Naive thymus-derived CD8-positive, alpha-beta T cell (primary cell): ENCODE measurements around the gene F12. TPM values are rescaled to one million over a fixed set of nuclear protein-coding genes. Genes with fewer than 3 reads are reported as not detected.
"Not testable (repeated sequence)": the region's sequence is repeated elsewhere in the genome, so short reads cannot be mapped to it uniquely, and the experiment has no call there.

Experiments used
- ATAC-seq, 2 donors: fragments of 150-1000 bp; cut with Tn5 transposase in 1 of 2; sonication (Bioruptor Pico), chemical (Tn5 transposase) in 1 of 2; 1 replicate in 1 of 2; 2 replicates in 1 of 2; pipeline ENCODE4 v1.10.0; 2021; ENCODE audit warnings: mild to moderate bottlenecking in 2 of 2, moderate library complexity in 2 of 2
- POLR2A ChIA-PET: fragments of 350-600 bp; sonication (Branson Sonifier 250); formaldehyde crosslinking; loops from one replicate; lab custom pipeline; 2021; ENCODE audit warnings: antibody characterized with exemption; lab: Charles Lee
- DNase-seq, 10 donors: peaks; one replicate each; pipeline versions ENCODE4 v3.0.0 to v3.0.0-alpha.2; 2020 to 2022
- H3K27ac Mint-ChIP-seq, 10 donors: one replicate each; pipeline ENCODE4 v1.8.0; 2020 to 2022; ENCODE audit warnings: mild to moderate bottlenecking in 10 of 10, mixed read lengths in 10 of 10, moderate library complexity in 4 of 10, inconsistent platforms in 1 of 10
- H3K27me3 Mint-ChIP-seq, 5 donors: one replicate each; pipeline ENCODE4 v1.8.0; 2021 to 2022; ENCODE audit warnings: mixed read lengths in 5 of 5
- H3K36me3 Mint-ChIP-seq, 3 donors: one replicate each; pipeline ENCODE4 v1.8.0; 2020 to 2022; ENCODE audit warnings: mixed read lengths in 3 of 3, mild to moderate bottlenecking in 2 of 3, inconsistent platforms in 1 of 3
- H3K4me1 Mint-ChIP-seq, 4 donors: one replicate each; pipeline ENCODE4 v1.8.0; 2021 to 2022; ENCODE audit warnings: mixed read lengths in 4 of 4
- H3K4me3 Mint-ChIP-seq, 10 donors: one replicate each; pipeline ENCODE4 v1.8.0; 2020 to 2022; ENCODE audit warnings: mild to moderate bottlenecking in 10 of 10, mixed read lengths in 10 of 10, moderate library complexity in 6 of 10, inconsistent platforms in 1 of 10
- H3K9me3 Mint-ChIP-seq, 9 donors: one replicate each; pipeline ENCODE4 v1.8.0; 2020 to 2022; ENCODE audit warnings: mixed read lengths in 9 of 9, mild to moderate bottlenecking in 3 of 9, inconsistent platforms in 1 of 9, moderate library complexity in 1 of 9
- polyA plus RNA-seq, 3 donors: library from polyadenylated mRNA; unstranded; fragments of 300-500 nt; fragmentation: Illumina TruSeq; gene quantifications; one replicate each; pipeline ENCODE4 v1.2.3, GENCODE V29; 2021
- total RNA-seq, 8 experiments: library from RNA in 2 of 8; stranded (reverse) in 2 of 8; gene quantifications; one replicate each; pipeline ENCODE4 v1.2.3 and lab custom pipeline; 2021 to 2026

Gene F12
- total and polyA plus RNA-seq, 5 experiments from 2014 or later = 0.21 to 0.26 (median 0.25) TPM; not detected in 2

DNA sequence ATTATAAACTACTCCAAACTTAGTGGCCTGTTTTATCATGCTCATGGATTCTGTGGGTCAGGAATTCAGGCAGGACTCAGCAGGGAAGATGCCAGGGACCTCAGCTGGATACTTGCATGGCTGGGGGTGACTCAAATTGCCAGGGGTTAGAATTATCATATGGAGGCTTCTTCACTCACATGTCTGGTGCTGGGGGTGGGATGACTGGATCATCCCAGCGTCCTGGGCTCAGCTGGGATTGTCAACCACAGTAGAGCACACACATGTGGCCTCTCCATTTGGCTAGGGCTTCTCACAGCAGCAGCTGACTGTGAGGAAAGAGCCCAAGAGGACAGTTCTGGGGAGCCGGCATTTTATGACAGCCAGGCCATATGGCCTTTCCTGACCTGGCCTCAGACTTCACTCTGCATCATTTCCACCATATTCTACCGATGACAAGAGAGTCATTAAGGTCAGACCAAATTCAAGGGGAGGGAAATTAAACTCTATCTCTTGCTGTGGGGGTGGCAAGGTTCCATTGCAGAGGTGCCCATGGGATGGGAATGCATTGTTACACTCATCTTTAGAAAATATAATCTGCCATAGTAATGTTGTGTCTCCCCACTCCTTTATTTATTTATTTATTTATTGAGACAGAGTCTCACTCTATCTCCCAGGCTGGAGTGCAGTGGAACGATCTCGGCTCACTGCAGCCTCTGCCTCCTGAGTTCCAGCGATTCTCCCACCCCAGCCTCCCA, 11.9 kb upstream of the F12 start:
- no peak for DNase-seq
- no peak for ATAC-seq
- Mint-ChIP-seq H3K4me3 (no peak overlapping the region), H3K9me3 (no peaks in the 10 kb centered on the region), H3K4me1 (peaks cover 7 to 26% (median 21%) of the 10 kb centered on the region in 4 donors), H3K27ac (peak overlapping the region in 1 of 10 donors; percentile 18), H3K27me3 (no peaks in the 10 kb centered on the region), H3K36me3 (no peaks in the 10 kb centered on the region)
- POLR2A ChIA-PET = interaction anchor here (13.6 to 34.6 kb wide), 2 partner anchors 15 to 27 kb away, joined by 285 to 1530 read pairs; partner anchors contain the start of genes F12 and PRR7

DNA sequence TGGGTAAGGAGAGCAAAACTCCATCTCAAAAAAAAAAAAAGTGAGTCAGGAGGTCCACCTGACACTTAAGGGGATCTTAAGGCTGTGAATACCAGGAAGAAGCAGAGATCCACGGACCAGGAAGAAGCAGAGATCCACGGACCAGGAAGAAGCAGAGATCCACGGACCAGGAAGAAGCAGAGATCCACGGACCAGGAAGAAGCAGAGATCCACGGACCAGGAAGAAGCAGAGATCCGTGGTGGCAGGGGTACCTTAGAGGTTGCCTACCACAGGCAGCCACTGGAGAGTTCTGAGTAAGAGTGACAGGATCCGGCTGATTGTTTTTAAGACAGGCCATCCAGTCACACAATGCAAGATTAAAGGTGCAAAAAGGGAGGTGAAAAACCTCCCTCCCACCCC, 11.1 kb upstream of the F12 start:
- ATAC-seq, H3K27me3 Mint-ChIP-seq, DNase-seq, H3K27ac Mint-ChIP-seq, H3K9me3 Mint-ChIP-seq, H3K4me3 Mint-ChIP-seq, H3K36me3 Mint-ChIP-seq: not testable (repeated sequence)
- POLR2A ChIA-PET = interaction anchor here (34.6 kb wide), 1 partner anchor 28 kb away, joined by 1530 read pairs; the partner anchor contains the start of gene PRR7
- H3K4me1 Mint-ChIP-seq = peaks cover 4 to 23% (median 17%) of the 10 kb centered on the region in 4 donors

GRCh38 chr5:177419046-177419445, 9.7 kb upstream of the F12 start:
- Mint-ChIP-seq H3K4me1 (peaks cover 4 to 19% (median 15%) of the 10 kb centered on the region in 4 donors), H3K36me3 (no peaks in the 10 kb centered on the region), H3K27me3 (no peaks in the 10 kb centered on the region), H3K4me3 (no peak overlapping the region), H3K27ac (no peak overlapping the region), H3K9me3 (no peaks in the 10 kb centered on the region)
- POLR2A ChIA-PET = interaction anchor here (34.6 kb wide), 1 partner anchor 29 kb away, joined by 1530 read pairs; the partner anchor contains the start of gene PRR7
- DNase-seq = no peak
- ATAC-seq = no peak

- H3K4me3 Mint-ChIP-seq, H3K9me3 Mint-ChIP-seq, H3K27me3 Mint-ChIP-seq, H3K36me3 Mint-ChIP-seq, DNase-seq, ATAC-seq, H3K27ac Mint-ChIP-seq: not testable (repeated sequence)
- H3K4me1 Mint-ChIP-seq = peaks cover 4 to 31% (median 19%) of the 10 kb centered on the region in 4 donors
- POLR2A ChIA-PET = interaction anchor here (0.5 to 34.6 kb wide), 5 partner anchors 10 to 64 kb away, joined by 3 to 1530 read pairs (median 4); partner anchors contain the start of genes GRK6 and PRR7
Observed at GRCh38 chr5:177417081-177417480, 7.7 kb upstream of the F12 start.

- no peak for ATAC-seq
- Mint-ChIP-seq H3K27me3 (no peaks in the 10 kb centered on the region), H3K4me1 (peaks cover 6 to 43% (median 32%) of the 10 kb centered on the region in 4 donors), H3K36me3 (no peaks in the 10 kb centered on the region), H3K9me3 (no peaks in the 10 kb centered on the region), H3K4me3 (no peak overlapping the region), H3K27ac (peak overlapping the region in 2 of 10 donors; percentile 25 to 48)
- POLR2A ChIA-PET = interaction anchor here (1.1 to 34.6 kb wide), 5 partner anchors 10 to 34 kb away, joined by 4 to 1530 read pairs (median 8); partner anchors contain the start of genes GRK6 and PRR7
- no peak for DNase-seq
Observed at GRCh38 chr5:177414481-177414880, 5.1 kb upstream of the F12 start.

- no peaks in the 10 kb centered on the region for H3K9me3 Mint-ChIP-seq
- POLR2A ChIA-PET = interaction anchor here (1.7 to 34.6 kb wide), 4 partner anchors 8 to 35 kb away, joined by 4 to 1530 read pairs (median 29); partner anchors contain the start of genes GRK6 and PRR7
- peak overlapping the region in 3 of 10 donors; percentile 30 to 72 (median 45) for H3K4me3 Mint-ChIP-seq
- ATAC-seq (no peak), DNase-seq (no peak)
- no peaks in the 10 kb centered on the region for H3K36me3 Mint-ChIP-seq
- peak overlapping the region in 3 of 10 donors; percentile 58 to 91 (median 75) for H3K27ac Mint-ChIP-seq
- peaks cover 8 to 46% (median 33%) of the 10 kb centered on the region in 4 donors for H3K4me1 Mint-ChIP-seq
- H3K27me3 Mint-ChIP-seq = no peaks in the 10 kb centered on the region
Observed at GRCh38 chr5:177412603-177413233, 3.4 kb upstream of the F12 start.

- peak overlapping the region in 2 of 10 donors; percentile 68 to 71 for H3K27ac Mint-ChIP-seq
- ATAC-seq (no peak), DNase-seq (no peak)
- H3K9me3 Mint-ChIP-seq = no peaks in the 10 kb centered on the region
- H3K27me3 Mint-ChIP-seq = no peaks in the 10 kb centered on the region
- H3K4me1 Mint-ChIP-seq = peaks cover 8 to 49% (median 38%) of the 10 kb centered on the region in 4 donors
- peak overlapping the region in 1 of 10 donors; percentile 2 for H3K4me3 Mint-ChIP-seq
- POLR2A ChIA-PET = interaction anchor here (11.1 to 34.6 kb wide), 2 partner anchors 18 to 37 kb away, joined by 285 to 1530 read pairs; partner anchors contain the start of genes GRK6 and PRR7
- no peaks in the 10 kb centered on the region for H3K36me3 Mint-ChIP-seq
Observed at GRCh38 chr5:177410575-177410974, 1.2 kb upstream of the F12 start.

GRCh38 chr5:177405805-177406204, 3.6 kb downstream of the F12 start:
- Mint-ChIP-seq H3K27ac (peak overlapping the region in 1 of 10 donors; percentile 44), H3K36me3 (no peaks in the 10 kb centered on the region), H3K27me3 (peaks cover 0 to 9% (median 0%) of the 10 kb centered on the region in 5 donors), H3K4me3 (peak overlapping the region in 1 of 10 donors; percentile 53), H3K4me1 (peaks cover 6 to 53% (median 45%) of the 10 kb centered on the region in 4 donors), H3K9me3 (no peaks in the 10 kb centered on the region)
- no peak for DNase-seq
- POLR2A ChIA-PET = interaction anchor here (0.6 to 34.6 kb wide), 6 partner anchors 22 to 96 kb away, joined by 3 to 1530 read pairs (median 13); partner anchors contain the start of genes GRK6, LMAN2 and PRR7
- ATAC-seq = no peak

- Mint-ChIP-seq H3K27ac (peak overlapping the region in 1 of 10 donors; percentile 12), H3K4me1 (peaks cover 3 to 48% (median 40%) of the 10 kb centered on the region in 4 donors), H3K36me3 (no peaks in the 10 kb centered on the region), H3K27me3 (peaks cover 0 to 9% (median 0%) of the 10 kb centered on the region in 5 donors), H3K9me3 (no peaks in the 10 kb centered on the region), H3K4me3 (peak overlapping the region in 6 of 10 donors; percentile 22 to 81 (median 61))
- POLR2A ChIA-PET = interaction anchor here (0.9 to 34.6 kb wide), 10 partner anchors 8 to 96 kb away, joined by 3 to 1530 read pairs (median 13); partner anchors contain the start of genes GRK6, LMAN2, PDLIM7 and PRR7
- no peak for ATAC-seq
- no peak for DNase-seq
Observed at GRCh38 chr5:177405312-177405711, 4.1 kb downstream of the F12 start.

- DNase-seq = no peak
- no peaks in the 10 kb centered on the region for H3K36me3 Mint-ChIP-seq
- POLR2A ChIA-PET = interaction anchor here (0.5 to 34.6 kb wide), 13 partner anchors 9 to 97 kb away, joined by 3 to 1530 read pairs (median 12); partner anchors contain the start of genes GRK6, LMAN2, MXD3 and PDLIM7
Observed at GRCh38 chr5:177404641-177405179, 4.7 kb downstream of the F12 start.

GRCh38 chr5:177403792-177404640, 5.3 kb downstream of the F12 start:
- H3K4me3 Mint-ChIP-seq = peak overlapping the region; percentile 60 to 89 (median 80)
- DNase-seq = peak; percentile 73 to 92 (median 82)
- no peaks in the 10 kb centered on the region for H3K36me3 Mint-ChIP-seq
- peaks cover 2 to 47% (median 37%) of the 10 kb centered on the region in 4 donors for H3K4me1 Mint-ChIP-seq
- POLR2A ChIA-PET = interaction anchor here (0.5 to 34.6 kb wide), 19 partner anchors 10 to 295 kb away, joined by 3 to 1530 read pairs (median 5); partner anchors contain the start of genes GRK6, LMAN2, MXD3 and PDLIM7
- ATAC-seq = peak; percentile 80 to 81
- peaks cover 0 to 9% (median 0%) of the 10 kb centered on the region in 5 donors for H3K27me3 Mint-ChIP-seq
- peak overlapping the region in 5 of 10 donors; percentile 27 to 88 (median 60) for H3K27ac Mint-ChIP-seq
- no peaks in the 10 kb centered on the region for H3K9me3 Mint-ChIP-seq

More at GRCh38 chr5:177404641-177405179, 4.7 kb downstream of the F12 start:
- H3K27me3 Mint-ChIP-seq = peaks cover 0 to 9% (median 0%) of the 10 kb centered on the region in 5 donors
- peak overlapping the region; percentile 45 to 87 (median 66) for H3K4me3 Mint-ChIP-seq
- ATAC-seq = no peak
- peak overlapping the region in 4 of 10 donors; percentile 44 to 77 (median 62) for H3K27ac Mint-ChIP-seq
- no peaks in the 10 kb centered on the region for H3K9me3 Mint-ChIP-seq
- H3K4me1 Mint-ChIP-seq = peaks cover 3 to 47% (median 39%) of the 10 kb centered on the region in 4 donors
